Measurements from ENCODE around the gene ARPP19. TPM values are rescaled to one million over a fixed set of nuclear protein-coding genes. Genes with fewer than 3 reads are reported as not detected.
"Not testable (repeated sequence)": the region's sequence is repeated elsewhere in the genome, so short reads cannot be mapped to it uniquely, and the experiment has no call there.

The ARPP19 gene
- total and polyA plus RNA-seq, 2 of the 4 experiments (the other 2 are of a cell fraction), result 33.4 to 65.2 TPM

GRCh38 chr15:52575072-52575471, 6.2 kb upstream of the ARPP19 start:
- CTCF ChIA-PET, result interaction anchor here (0.6 kb wide), 1 partner anchor 690 kb away, joined by 3 read pairs; no protein-coding TSS in a partner anchor

DNA sequence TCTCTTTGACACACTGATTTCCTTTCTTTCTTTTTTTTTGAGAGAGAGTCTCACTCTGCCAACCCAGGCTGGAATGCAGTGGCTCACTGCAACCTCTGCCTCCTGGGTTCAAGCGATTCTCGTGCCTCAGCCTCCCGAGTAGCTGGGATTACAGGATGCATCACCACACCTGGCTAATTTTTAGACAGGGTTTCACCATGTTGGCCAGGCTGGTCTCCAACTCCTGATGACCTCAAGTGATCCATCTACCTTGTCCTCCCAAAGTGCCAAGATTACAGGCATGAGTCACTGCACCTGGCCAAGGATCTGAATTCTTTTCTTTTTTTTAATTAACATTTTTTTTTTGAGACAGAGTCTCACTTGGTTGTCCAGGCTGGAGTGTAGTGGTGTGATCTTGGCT, 5.8 kb upstream of the ARPP19 start:
- in situ Hi-C loops (cut with MboI; ENCODE audit: low sequenced_read_pairs); H2AK9ac ChIP-seq (replicated peaks; ENCODE audit: low read depth, low read length, poor library complexity); H4K91ac ChIP-seq (ENCODE audit: insufficient read depth, low read depth, low read length); H3K4me2 ChIP-seq (ENCODE audit: low read depth, low read length); H2AFZ ChIP-seq (replicated peaks; ENCODE audit: low read length, poor library complexity); POLR2A ChIA-PET (ENCODE audit: unreplicated experiment); H4K8ac ChIP-seq (ENCODE audit: low read depth in 2 of 2, low read length in 2 of 2); H2BK20ac ChIP-seq (ENCODE audit: low read depth, low read length); H3K36me3 ChIP-seq (ENCODE audit: control insufficient read depth, insufficient read depth, low read length); dilution Hi-C loops (cut with HindIII; ENCODE audit: low sequenced_read_pairs, unreplicated experiment); H3K27ac ChIP-seq (ENCODE audit: insufficient read depth, low read length); DNase-seq; H3K9me3 ChIP-seq (ENCODE audit: control insufficient read depth, insufficient read depth, low read length); H3K79me1 ChIP-seq (ENCODE audit: low read depth in 1 of 2, low read length in 2 of 2); H3K4ac ChIP-seq (ENCODE audit: low read depth, low read length); H4K20me1 ChIP-seq (ENCODE audit: insufficient read depth, low read length); H3K14ac ChIP-seq (replicated peaks; ENCODE audit: low read depth, low read length); H3K18ac ChIP-seq (ENCODE audit: low read depth, low read length); H2BK5ac ChIP-seq (ENCODE audit: low read depth, low read length, poor library complexity, severe bottlenecking); H3K4me1 ChIP-seq (ENCODE audit: control insufficient read depth, insufficient read depth, low read length); intact Hi-C loops (cut with micrococcal nuclease); H3K9ac ChIP-seq (ENCODE audit: low read depth, low read length); H2BK120ac ChIP-seq (ENCODE audit: low read depth, low read length); H3K23ac ChIP-seq (ENCODE audit: low read depth, low read length); H3K9me1 ChIP-seq (ENCODE audit: insufficient read depth, low read length); H2AK5ac ChIP-seq (ENCODE audit: low read depth, low read length); H2BK15ac ChIP-seq (ENCODE audit: low read depth, low read length); H4K5ac ChIP-seq (ENCODE audit: low read depth, low read length); BruUV-seq (replicated peaks); H3K56ac ChIP-seq (ENCODE audit: extremely low read depth, insufficient read depth, low read length); H3K27me3 ChIP-seq (ENCODE audit: control insufficient read depth, insufficient read depth, low read length); ATAC-seq (ENCODE audit: low read depth); H3K4me3 ChIP-seq (ENCODE audit: insufficient read depth, low read depth, low read length): not testable (repeated sequence)
- CTCF ChIA-PET, result interaction anchor here (0.6 kb wide), 1 partner anchor 690 kb away, joined by 3 read pairs; no protein-coding TSS in a partner anchor
- 92% methylated on average over 3 of the region's 3 CpGs; no CpG with 5 or more reads in 1 of the 2 experiments for WGBS, 2 experiments (ENCODE audit: extremely low coverage in 2 of 2, insufficient read length in 1 of 2)

More at GRCh38 chr15:52575072-52575471, 6.2 kb upstream of the ARPP19 start:
- Histone ChIP-seq H2BK15ac (ENCODE audit: low read depth, low read length) (no peak overlapping the region), H2BK5ac (ENCODE audit: low read depth, low read length, poor library complexity, severe bottlenecking) (no peak overlapping the region), H4K8ac (ENCODE audit: low read depth in 2 of 2, low read length in 2 of 2) (no peak overlapping the region), H3K9me3 (ENCODE audit: control insufficient read depth, insufficient read depth, low read length) (no peaks in the 10 kb centered on the region), H4K20me1 (ENCODE audit: insufficient read depth, low read length) (no peaks in the 10 kb centered on the region), H3K27me3 (ENCODE audit: control insufficient read depth, insufficient read depth, low read length) (no peaks in the 10 kb centered on the region), H3K18ac (ENCODE audit: low read depth, low read length) (no peak overlapping the region), H3K56ac (ENCODE audit: extremely low read depth, insufficient read depth, low read length) (no peak overlapping the region), H3K14ac (replicated peaks; ENCODE audit: low read depth, low read length) (no peak overlapping the region), H2AFZ (replicated peaks; ENCODE audit: low read length, poor library complexity) (no peak overlapping the region), H3K4me2 (ENCODE audit: low read depth, low read length) (no peak overlapping the region), H3K79me1 (ENCODE audit: low read depth in 1 of 2, low read length in 2 of 2) (no peaks in the 10 kb centered on the region), H2BK120ac (ENCODE audit: low read depth, low read length) (no peak overlapping the region), H2AK5ac (ENCODE audit: low read depth, low read length) (no peak overlapping the region), H3K36me3 (ENCODE audit: control insufficient read depth, insufficient read depth, low read length) (no peaks in the 10 kb centered on the region), H3K4ac (ENCODE audit: low read depth, low read length) (no peak overlapping the region), H3K4me1 (ENCODE audit: control insufficient read depth, insufficient read depth, low read length) (no peaks in the 10 kb centered on the region), H2AK9ac (replicated peaks; ENCODE audit: low read depth, low read length, poor library complexity) (no peak overlapping the region), H3K4me3 (ENCODE audit: insufficient read depth, low read depth, low read length) (no peak overlapping the region), H3K27ac (ENCODE audit: insufficient read depth, low read length) (no peak overlapping the region), H3K23ac (ENCODE audit: low read depth, low read length) (no peak overlapping the region), H3K9ac (ENCODE audit: low read depth, low read length) (no peak overlapping the region), H2BK20ac (ENCODE audit: low read depth, low read length) (no peak overlapping the region), H3K9me1 (ENCODE audit: insufficient read depth, low read length) (no peaks in the 10 kb centered on the region), H4K91ac (ENCODE audit: insufficient read depth, low read depth, low read length) (no peak overlapping the region), H4K5ac (ENCODE audit: low read depth, low read length) (no peak overlapping the region)
- in situ Hi-C loops (cut with MboI; ENCODE audit: low sequenced_read_pairs), result no loop called here
- no peak for TF ChIP-seq MXI1 (IDR thresholded peaks at IDR 0.05; ENCODE audit: borderline replicate concordance, low read depth, low read length)
- TF ChIP-seq MAFK (IDR thresholded peaks at IDR 0.05; ENCODE audit: low read depth, low read length), result peak; percentile 46
- DNase-seq (no peak), ATAC-seq (ENCODE audit: low read depth) (no peak)
- POLR2A ChIA-PET (ENCODE audit: unreplicated experiment), result no interaction called here
- intact Hi-C loops (cut with micrococcal nuclease), result no loop called here
- no CpG with 5 or more reads among the region's 2 CpGs for WGBS, 2 experiments (ENCODE audit: extremely low coverage in 2 of 2, insufficient read length in 1 of 2)
- no TSS peak for BruUV-seq (replicated peaks)
- dilution Hi-C loops (cut with HindIII; ENCODE audit: low sequenced_read_pairs, unreplicated experiment), result no loop called here

All from IMR-90 (cell line).